ENCODE measurements around the gene KRT81.
"Not testable (repeated sequence)": the region's sequence is repeated elsewhere in the genome, so short reads cannot be mapped to it uniquely, and the experiment has no call there.

The KRT81 gene

GRCh38 chr12:52252175-52252615 is 39.1 kb downstream of the KRT81 start:
- peak in 1 of 5 donors; percentile 28 for DNase-seq

GRCh38 chr12:52251367-52252051 is 39.8 kb downstream of the KRT81 start:
- peak in 1 of 5 donors; percentile 82 for DNase-seq

DNA sequence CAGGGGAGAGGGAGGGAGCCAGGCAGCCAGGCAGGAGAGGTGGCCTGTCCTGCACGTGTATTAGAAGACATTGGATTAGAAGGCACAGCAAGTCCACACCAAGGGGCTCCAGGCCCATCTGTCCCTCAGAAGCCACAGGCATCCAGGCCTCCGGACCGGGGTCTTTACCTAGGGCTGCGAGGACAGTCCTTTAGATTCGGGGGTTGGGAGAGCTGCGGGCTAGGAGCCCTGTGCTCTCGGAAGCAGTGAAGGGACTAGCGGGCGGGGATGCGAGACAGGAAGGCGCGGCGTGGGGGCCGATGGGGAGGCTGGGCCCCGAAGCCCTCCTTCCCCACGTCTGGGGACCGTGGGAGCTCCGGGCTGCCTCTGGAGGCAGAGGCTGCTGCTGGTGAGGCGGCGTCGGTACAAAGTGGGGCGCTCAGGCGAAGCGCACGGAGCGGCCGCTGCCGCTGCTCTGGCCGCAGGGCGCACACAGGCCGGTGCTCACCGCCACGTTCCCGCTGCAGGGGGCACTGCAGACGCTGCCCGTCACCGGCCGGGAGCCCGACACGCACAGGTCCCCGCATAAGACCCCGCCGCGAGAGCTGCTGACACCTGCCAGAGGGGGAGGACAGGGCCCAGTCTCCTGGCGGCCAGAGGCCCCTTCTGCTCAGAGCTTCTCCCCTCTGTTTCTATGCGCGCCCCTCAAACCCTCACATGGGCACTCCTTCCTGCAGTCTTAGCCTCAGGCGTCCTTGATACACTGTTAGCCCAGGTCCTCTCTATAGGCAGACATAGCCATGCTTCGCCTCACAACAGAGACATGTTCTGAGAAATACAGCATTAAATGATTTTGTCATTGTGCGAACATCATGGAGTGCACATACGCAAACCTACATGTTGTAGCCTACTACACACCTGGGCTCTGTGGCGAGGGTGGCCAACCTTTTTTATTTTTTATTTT is 41.0 kb downstream of the KRT81 start:
- DNase-seq: no peak

GRCh38 chr12:52249511-52250047 is 41.8 kb downstream of the KRT81 start:
- DNase-seq: no peak

- no peak for DNase-seq
Measured at GRCh38 chr12:52248541-52249461, 42.5 kb downstream of the KRT81 start.

GRCh38 chr12:52247622-52248540 is 43.5 kb downstream of the KRT81 start:
- no peak for DNase-seq

GRCh38 chr12:52246720-52247621 is 44.4 kb downstream of the KRT81 start:
- DNase-seq: peak in 1 of 5 donors; percentile 32

DNA sequence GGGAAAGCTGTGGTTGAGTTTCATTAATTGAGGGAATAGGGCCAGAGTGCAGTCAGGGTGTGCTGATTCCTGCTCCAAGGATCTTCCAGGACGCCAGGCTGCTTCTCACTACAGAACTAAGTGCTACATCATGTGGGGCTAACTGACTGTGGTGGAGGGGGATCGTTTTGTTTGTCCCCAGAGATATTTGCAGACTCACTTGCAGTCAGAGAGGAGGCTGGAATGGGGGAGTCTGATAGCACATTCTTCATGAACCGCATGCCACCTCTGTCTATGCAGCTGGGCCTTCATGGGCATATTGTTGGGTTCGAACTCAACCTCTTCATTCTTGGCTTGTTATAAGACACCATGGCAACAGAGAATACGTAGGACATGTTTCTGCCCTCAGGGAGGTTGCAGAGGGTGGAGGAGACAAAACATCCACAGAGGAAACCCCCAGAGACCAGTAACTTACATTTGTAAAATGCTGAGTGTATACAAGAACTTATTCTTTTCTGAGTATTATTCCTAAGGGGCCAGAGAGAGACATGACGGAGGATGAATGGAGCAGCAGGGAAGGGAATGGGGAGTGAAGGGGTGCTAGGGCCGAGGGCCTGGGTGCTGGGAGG is 45.3 kb downstream of the KRT81 start:
- DNase-seq: no peak

DNA sequence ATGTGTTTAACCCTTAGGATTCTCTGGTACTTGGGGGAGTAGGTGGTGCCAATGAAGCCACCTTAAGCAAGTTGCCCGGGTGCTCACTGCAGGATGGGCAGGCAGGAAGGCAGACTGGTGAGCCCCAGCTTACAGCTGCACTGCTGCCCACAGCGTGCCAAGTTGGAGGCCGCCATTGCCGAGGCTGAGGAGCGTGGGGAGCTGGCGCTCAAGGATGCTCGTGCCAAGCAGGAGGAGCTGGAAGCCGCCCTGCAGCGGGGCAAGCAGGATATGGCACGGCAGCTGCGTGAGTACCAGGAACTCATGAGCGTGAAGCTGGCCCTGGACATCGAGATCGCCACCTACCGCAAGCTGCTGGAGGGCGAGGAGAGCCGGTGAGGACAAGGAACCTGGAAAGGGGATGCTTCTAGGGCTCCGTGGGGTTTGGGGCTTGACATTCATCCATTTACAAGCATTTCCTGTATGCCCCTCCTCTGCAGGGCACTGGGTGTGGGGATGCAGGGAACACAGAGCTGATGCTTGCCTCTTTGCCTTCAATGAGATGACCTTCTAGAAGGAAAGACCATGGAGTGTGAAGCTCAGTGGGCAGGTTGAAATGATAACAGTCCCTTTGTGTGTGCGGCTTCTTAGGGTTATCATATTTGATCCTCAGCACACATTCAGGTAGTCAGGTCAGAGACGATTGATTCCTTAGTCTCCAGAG is 45.9 kb downstream of the KRT81 start:
- DNase-seq: no peak

GRCh38 chr12:52244615-52244994 is 46.7 kb downstream of the KRT81 start:
- DNase-seq: no peak

- DNase-seq: peak in 4 of 5 donors; percentile 17 to 81 (median 30)
Measured at GRCh38 chr12:52243856-52244614, 47.3 kb downstream of the KRT81 start.

DNA sequence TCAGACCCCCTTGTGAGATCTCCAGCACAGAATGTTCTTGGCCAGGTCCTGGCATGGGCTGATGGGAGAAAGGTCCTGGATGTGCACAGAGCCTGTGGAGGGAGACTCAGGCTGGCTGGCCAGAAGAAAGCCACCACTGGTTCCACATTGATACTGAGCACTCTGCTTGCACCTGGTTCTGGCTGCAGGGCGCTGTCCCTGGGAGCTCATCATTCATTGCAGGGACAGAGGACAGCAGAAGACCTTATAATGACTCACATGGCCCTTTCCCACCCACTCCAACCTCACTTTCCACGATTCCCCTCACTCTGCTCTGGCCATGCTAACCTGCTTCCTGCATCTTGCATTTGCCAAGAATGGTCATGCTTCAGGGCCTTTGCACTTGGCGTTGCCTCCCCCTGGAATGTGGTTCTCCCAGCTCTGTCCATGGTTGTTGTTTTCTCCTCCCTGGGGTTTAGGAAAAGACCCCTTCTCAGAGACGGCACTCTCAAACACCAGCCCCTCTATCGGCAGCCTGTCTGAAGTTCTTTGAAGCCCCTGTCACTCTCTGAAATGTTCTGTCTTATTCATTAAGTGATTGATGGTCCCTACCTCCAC is 48.0 kb downstream of the KRT81 start:
- DNase-seq: no peak

DNA sequence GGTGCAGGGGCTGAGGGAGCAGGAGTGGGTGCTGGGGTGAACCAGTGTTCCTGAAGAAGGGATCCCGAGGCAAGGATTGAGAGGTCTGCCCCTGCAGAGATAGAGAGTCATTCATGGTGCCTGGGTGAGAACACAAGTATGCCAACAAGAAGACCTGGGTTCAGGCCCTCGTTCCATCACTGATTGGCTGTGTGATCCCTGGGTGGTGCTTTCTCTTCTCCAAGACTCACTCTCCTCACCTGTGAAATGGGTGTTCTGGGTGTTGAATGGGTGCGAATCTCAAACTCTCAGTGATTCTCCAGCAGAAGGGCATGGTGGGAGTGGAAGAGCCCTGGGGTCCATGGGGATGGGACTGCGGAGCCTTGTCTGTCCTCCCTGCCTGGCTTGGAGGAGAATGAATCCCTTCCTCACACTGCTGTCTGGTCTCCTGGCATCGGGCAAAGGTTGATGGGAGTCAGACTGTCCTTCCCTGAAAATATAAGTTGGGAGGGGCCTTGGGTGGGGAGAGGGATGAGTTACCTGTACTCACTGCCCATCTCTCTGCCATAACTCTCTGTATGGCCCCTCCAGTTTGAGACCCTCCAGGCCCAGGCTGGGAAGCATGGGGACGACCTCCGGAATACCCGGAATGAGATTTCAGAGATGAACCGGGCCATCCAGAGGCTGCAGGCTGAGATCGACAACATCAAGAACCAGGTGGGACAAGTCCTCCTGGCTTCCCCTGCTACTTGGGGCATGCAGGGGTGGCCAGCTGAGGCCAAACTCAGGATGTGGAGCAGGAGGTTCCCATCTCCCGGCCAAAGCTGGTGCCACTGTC is 48.7 kb downstream of the KRT81 start:
- no peak for DNase-seq

GRCh38 chr12:52241205-52241842 is 50.0 kb downstream of the KRT81 start:
- no peak for DNase-seq

DNA sequence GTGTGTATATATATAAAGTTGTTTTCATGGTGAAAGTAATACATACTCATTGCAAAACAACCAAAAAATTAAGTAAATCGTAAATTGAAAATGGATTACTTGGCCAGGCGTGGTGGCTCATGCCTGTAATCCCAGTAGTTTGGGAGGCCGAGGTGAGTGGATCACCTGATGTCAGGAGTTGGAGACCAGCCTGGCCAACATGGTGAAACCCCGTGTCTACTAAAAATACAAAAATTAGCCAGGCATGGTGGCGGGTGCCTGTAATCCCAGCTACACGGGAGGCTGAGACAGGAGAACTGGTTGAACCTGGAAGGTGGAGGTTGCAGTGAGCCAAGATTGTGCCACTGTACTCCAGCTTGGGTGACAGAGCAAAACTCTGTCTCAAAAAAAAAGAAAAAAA is 51.1 kb downstream of the KRT81 start:
- DNase-seq: not testable (repeated sequence)

DNA sequence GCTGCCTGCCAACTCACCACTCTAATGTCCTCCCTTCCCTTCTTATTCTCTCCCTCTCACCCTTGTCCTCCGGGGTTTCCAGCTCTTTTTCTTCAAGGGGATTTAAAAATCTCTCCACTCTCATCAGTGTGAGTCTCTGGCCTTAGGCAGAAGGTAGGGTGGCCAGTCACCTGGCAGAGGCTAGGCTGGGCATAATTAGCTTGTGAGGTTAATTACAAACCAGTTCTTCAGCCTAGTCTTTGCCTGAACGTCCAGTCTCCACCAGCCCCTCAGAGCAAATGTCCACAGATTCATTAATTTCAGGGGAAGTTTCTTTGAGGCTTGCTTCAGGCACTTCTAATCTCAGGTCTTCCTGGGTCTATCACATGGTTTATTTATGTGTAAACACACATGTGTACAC is 51.6 kb downstream of the KRT81 start:
- no peak for DNase-seq

Data from T-helper 1 cell (primary cell).